Activated naive CD4-positive, alpha-beta T cell treated with anti-CD3 and anti-CD28 coated beads, Interleukin-2, amount 50 U/mL, for 16 hours (primary cell): ENCODE measurements around the gene GHRH.

Experiments used
- DNase-seq: peaks from one replicate; pipeline ENCODE4 v3.0.0-alpha.2; 2020

The GHRH gene

GRCh38 chr20:37202267-37202943, 59.2 kb downstream of the GHRH start:
- DNase-seq = no peak

- DNase-seq = no peak
Observed at GRCh38 chr20:37201827-37202162, 59.8 kb downstream of the GHRH start.
